ENCODE measurements around the gene FNDC11.

DNA sequence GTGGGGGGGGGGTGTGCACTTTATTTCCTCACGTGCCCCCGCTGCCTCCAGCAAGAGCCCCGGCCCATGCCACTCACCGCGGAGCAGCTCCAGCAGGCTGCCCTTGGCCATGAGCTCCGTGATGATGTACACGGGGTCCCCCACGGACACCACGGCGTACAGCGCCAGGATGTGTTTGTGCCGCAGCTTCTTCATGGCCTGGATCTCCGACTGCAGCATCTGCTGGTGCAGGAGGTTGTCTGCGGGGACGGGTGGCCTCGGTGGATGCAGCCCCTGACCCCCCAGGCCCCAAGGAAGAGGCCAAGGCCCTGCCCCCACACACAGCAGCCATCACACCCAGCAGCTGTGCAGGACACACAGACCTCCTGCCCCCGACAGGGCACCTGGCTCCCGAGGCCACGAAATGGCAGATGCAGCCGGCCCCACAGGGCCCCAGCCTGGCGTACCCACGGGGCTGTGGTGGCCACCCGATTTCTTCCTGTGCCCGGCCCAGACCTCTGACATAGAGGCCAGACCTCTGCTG lies 21.4 kb upstream of the FNDC11 start:
- TF ChIP-seq ZBTB7B (CRISPR knock-in tag; IDR thresholded peaks at IDR 0.05) (no peak), IRF2 (CRISPR knock-in tag; IDR thresholded peaks at IDR 0.05) (no peak), KLF9 (CRISPR knock-in tag; IDR thresholded peaks at IDR 0.05; ENCODE audit: low read depth) (no peak), KLF16 (CRISPR knock-in tag; IDR thresholded peaks at IDR 0.05) (no peak), YY1 (IDR thresholded peaks at IDR 0.05; ENCODE audit: insufficient read depth, insufficient replicate concordance, low read depth, low read length) (no peak), ZNF274 (CRISPR knock-in tag; IDR thresholded peaks at IDR 0.05) (no peak), FIP1L1 (IDR thresholded peaks at IDR 0.05; ENCODE audit: borderline replicate concordance, insufficient read depth, low read depth, low read length) (no peak), POLR2A (IDR thresholded peaks at IDR 0.05; ENCODE audit: insufficient read depth in 1 of 2, low read depth in 2 of 2, low read length in 2 of 2) (no peak), HDAC6 (IDR thresholded peaks at IDR 0.05; ENCODE audit: low read depth, low read length) (no peak), ELF4 (CRISPR knock-in tag; IDR thresholded peaks at IDR 0.05; ENCODE audit: borderline replicate concordance) (no peak), MAF1 (CRISPR knock-in tag; IDR thresholded peaks at IDR 0.05; ENCODE audit: borderline replicate concordance) (no peak)
- TF ChIP-seq, protein P1, sequence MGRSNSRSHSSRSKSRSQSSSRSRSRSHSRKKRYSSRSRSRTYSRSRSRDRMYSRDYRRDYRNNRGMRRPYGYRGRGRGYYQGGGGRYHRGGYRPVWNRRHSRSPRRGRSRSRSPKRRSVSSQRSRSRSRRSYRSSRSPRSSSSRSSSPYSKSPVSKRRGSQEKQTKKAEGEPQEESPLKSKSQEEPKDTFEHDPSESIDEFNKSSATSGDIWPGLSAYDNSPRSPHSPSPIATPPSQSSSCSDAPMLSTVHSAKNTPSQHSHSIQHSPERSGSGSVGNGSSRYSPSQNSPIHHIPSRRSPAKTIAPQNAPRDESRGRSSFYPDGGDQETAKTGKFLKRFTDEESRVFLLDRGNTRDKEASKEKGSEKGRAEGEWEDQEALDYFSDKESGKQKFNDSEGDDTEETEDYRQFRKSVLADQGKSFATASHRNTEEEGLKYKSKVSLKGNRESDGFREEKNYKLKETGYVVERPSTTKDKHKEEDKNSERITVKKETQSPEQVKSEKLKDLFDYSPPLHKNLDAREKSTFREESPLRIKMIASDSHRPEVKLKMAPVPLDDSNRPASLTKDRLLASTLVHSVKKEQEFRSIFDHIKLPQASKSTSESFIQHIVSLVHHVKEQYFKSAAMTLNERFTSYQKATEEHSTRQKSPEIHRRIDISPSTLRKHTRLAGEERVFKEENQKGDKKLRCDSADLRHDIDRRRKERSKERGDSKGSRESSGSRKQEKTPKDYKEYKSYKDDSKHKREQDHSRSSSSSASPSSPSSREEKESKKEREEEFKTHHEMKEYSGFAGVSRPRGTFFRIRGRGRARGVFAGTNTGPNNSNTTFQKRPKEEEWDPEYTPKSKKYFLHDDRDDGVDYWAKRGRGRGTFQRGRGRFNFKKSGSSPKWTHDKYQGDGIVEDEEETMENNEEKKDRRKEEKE (IDR thresholded peaks at IDR 0.05), result no peak
- TF ChIP-seq, protein P2, sequence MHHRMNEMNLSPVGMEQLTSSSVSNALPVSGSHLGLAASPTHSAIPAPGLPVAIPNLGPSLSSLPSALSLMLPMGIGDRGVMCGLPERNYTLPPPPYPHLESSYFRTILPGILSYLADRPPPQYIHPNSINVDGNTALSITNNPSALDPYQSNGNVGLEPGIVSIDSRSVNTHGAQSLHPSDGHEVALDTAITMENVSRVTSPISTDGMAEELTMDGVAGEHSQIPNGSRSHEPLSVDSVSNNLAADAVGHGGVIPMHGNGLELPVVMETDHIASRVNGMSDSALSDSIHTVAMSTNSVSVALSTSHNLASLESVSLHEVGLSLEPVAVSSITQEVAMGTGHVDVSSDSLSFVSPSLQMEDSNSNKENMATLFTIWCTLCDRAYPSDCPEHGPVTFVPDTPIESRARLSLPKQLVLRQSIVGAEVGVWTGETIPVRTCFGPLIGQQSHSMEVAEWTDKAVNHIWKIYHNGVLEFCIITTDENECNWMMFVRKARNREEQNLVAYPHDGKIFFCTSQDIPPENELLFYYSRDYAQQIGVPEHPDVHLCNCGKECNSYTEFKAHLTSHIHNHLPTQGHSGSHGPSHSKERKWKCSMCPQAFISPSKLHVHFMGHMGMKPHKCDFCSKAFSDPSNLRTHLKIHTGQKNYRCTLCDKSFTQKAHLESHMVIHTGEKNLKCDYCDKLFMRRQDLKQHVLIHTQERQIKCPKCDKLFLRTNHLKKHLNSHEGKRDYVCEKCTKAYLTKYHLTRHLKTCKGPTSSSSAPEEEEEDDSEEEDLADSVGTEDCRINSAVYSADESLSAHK (CRISPR knock-in tag; IDR thresholded peaks at IDR 0.05; ENCODE audit: borderline replicate concordance), result no peak
- TF ChIP-seq, protein P3, sequence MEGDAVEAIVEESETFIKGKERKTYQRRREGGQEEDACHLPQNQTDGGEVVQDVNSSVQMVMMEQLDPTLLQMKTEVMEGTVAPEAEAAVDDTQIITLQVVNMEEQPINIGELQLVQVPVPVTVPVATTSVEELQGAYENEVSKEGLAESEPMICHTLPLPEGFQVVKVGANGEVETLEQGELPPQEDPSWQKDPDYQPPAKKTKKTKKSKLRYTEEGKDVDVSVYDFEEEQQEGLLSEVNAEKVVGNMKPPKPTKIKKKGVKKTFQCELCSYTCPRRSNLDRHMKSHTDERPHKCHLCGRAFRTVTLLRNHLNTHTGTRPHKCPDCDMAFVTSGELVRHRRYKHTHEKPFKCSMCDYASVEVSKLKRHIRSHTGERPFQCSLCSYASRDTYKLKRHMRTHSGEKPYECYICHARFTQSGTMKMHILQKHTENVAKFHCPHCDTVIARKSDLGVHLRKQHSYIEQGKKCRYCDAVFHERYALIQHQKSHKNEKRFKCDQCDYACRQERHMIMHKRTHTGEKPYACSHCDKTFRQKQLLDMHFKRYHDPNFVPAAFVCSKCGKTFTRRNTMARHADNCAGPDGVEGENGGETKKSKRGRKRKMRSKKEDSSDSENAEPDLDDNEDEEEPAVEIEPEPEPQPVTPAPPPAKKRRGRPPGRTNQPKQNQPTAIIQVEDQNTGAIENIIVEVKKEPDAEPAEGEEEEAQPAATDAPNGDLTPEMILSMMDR (CRISPR knock-in tag; IDR thresholded peaks at IDR 0.05), result no peak

All from HepG2 (cell line).